HS-5 (cell line): ENCODE measurements around the gene COX6B1.
"Not testable (repeated sequence)": the region's sequence is repeated elsewhere in the genome, so short reads cannot be mapped to it uniquely, and the experiment has no call there.

ENCODE experiments used
- DNase-seq: peaks from one replicate; pipeline ENCODE4 v3.0.0-alpha.2; 2012; ENCODE audit warnings: low read depth

The COX6B1 gene

GRCh38 chr19:35636651-35637050 is 11.5 kb upstream of the COX6B1 start:
- DNase-seq, result no peak

- no peak for DNase-seq
These were observed 11.0 kb upstream of the COX6B1 start for GRCh38 chr19:35637165-35637564.

- DNase-seq, result no peak
These were observed 8.8 kb upstream of the COX6B1 start for GRCh38 chr19:35639321-35639639.

DNA sequence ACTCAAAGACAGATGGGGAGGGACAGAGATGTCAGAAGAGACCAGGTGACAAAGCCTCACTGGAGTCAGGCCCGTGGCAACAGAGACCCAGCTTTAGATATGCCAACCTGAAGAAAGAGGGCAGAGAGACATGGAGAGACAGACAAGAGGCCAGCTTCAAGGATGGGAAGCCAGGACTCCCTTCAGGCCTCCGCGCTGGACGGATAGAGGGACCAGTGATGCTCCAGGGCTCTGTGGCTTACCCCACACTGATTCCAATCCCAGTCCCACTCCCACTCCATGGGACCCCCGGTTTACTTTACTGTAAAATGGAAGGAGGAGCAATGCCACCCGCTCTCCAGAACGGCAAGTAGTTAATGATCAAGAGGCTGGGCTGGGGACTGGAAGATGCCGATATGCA is 8.3 kb upstream of the COX6B1 start:
- no peak for DNase-seq

GRCh38 chr19:35641515-35642151 is 6.5 kb upstream of the COX6B1 start, which contains the start of gene ETV2:
ETV2 (plus strand) TSS chr19:35641745; CDS start chr19:35642461, 716 bp downstream.
- DNase-seq, result no peak

DNA sequence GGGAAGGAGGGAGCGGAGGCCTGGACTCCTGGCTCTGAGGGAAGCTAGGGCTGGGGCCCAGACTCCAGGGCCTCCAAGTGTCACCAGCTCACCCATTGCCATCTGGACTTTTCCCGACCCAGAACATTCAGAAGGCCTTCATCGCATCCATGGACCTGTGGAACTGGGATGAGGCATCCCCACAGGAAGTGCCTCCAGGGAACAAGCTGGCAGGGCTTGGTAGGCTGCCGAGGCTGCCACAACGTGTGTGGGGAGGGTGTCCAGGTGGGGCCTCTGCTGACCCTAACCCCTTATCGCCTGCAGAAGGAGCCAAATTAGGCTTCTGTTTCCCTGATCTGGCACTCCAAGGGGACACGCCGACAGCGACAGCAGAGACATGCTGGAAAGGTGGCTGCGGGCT is 5.8 kb upstream of the COX6B1 start:
- DNase-seq, result no peak

DNA sequence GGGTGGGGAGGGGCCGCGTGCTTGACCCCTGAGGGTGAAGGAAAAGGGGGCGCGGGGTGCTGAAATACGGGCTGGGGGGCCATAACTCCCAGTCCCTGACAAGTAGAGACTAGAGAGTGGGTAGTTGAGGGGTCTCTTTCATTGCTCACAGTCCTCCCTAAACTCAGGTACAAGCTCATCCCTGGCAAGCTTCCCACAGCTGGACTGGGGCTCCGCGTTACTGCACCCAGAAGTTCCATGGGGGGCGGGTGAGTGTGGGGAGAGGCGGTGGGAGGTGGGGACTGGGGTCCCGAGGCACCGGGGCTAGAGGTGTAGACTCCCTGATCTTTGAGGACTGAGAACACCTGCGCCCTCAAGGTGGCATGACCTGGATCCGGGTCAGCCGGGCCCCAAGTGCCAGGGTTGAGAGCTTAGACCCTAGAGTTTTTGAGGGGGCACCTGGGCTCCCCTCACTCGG is 5.3 kb upstream of the COX6B1 start:
- DNase-seq, result no peak

GRCh38 chr19:35643255-35644205 is 4.6 kb upstream of the COX6B1 start:
- DNase-seq, result peak; percentile 69

DNA sequence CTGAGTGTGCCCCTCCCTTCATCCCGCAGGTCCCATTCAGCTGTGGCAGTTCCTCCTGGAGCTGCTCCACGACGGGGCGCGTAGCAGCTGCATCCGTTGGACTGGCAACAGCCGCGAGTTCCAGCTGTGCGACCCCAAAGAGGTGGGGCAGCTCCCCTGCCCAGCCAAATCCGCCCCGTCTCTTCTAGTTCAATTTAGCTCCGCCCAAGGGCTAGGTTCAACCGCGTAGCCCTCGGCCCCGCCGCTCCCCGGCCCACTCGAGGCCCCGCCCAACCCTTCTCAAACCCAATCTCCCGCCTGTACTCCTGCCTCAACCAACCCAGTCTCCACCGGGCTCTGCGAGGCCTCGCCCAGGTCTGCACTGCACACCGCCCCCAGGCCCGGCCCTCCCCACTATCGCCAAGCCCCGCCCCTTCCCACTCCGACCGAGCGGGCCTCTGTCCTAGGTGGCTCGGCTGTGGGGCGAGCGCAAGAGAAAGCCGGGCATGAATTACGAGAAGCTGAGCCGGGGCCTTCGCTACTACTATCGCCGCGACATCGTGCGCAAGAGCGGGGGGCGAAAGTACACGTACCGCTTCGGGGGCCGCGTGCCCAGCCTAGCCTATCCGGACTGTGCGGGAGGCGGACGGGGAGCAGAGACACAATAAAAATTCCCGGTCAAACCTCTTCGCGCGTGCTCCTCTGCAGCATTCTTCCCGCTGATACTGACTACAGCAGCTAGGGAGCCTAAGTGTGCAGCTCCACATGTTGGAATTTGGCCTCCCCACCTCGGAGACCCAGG is 3.7 kb upstream of the COX6B1 start:
- no peak for DNase-seq

GRCh38 chr19:35644987-35645679 is 3.0 kb upstream of the COX6B1 start:
- DNase-seq, result no peak

DNA sequence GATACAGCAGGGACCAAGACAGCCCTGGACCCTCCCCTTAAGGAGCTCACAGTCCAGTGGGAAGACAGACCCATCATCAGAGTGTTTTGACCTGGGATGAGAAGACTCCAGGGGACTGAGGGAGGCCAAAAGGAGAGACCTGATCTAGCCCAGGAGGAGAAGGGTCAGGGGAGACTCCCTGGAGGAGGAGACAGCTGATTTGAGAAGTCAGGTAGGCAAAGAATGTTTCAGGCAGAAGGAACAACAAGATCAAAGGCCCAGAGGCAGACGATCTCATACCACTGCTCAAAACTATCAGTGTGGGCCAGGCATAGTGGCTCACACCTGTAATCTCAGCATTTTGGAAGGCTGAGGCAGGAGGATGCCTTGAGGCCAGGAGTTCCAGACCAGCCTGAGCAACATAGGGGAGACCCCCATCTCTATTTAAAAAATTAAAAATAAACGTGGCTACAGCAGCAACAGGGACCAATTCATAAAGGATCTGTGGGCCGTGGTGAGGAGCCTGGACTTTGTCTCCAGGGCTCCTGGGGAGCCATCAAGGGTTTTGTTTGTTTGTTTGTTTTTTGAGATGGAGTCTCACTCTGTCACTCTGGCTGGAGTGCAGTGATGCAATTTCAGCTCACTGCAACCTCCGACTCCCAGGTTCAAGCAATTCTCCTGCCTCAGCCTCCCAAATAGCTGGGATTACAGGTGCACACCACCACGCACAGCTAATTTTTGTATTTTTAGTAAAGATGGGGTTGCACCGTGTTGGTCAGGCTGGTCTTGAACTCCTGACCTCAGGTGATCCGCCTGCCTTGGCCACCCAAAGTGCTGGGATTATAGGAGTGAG is 2.2 kb upstream of the COX6B1 start:
- DNase-seq, result no peak

DNA sequence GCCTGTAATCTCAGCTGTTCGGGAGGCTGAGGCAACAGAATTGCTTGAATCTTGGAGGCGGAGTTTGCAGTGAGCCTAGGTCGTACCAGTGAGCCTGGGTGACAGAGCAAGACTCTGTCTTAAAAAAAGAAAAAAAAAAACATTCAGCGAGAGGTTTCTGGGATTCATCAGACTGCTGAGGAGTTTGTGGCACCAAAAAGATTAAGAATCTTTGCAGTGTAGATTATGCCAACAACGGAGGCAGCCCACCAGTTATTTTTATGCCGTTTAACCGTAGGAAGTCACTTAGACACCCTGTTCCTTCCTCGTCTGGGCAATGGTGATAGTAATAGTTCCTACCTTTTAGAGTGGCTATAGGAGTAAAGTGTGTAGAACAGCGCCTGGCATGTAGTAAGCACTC is 2.5 kb downstream of the COX6B1 start:
- no peak for DNase-seq

- DNase-seq, result not testable (repeated sequence)
These were observed 6.7 kb downstream of the COX6B1 start for GRCh38 chr19:35654828-35655227.

DNA sequence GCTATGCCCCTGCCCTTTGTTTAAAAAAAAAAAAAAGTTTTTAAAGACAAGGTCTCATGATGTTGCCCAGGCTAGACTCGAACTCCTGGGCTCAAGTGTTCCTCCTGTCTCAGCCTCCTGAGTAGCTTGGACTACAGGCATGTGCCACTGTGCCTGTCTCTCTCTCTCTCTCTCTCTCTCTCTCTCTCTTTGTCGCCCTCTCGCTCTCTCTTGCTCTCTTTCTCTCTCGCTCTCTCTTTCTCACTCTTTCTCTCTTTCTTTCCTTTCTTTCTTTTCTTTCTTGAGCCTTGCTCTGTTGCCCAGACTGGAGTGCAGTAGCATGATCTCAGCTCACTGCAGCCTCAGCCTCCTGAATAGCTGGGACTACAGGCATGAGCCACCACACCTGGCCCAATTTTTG is 7.5 kb downstream of the COX6B1 start:
- DNase-seq, result no peak

DNA sequence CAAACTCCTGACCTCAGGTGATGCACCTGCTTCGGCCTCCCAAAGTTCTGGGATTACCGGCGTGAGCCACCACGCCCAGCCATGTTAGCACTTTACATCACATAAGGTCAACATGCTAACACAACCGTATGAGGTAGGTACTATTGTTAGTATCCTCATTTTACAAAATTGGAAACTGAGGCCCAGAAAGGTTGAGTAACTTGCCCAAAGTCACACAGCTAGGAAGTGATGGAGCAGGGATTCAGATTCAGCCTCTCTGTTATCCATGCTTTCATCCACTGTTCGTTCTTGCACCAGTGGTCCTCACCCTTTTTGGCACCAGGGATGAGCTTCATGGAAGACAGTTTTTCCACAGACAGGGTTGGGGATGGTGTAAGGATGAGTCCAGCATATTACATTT is 8.6 kb downstream of the COX6B1 start:
- DNase-seq, result no peak

DNA sequence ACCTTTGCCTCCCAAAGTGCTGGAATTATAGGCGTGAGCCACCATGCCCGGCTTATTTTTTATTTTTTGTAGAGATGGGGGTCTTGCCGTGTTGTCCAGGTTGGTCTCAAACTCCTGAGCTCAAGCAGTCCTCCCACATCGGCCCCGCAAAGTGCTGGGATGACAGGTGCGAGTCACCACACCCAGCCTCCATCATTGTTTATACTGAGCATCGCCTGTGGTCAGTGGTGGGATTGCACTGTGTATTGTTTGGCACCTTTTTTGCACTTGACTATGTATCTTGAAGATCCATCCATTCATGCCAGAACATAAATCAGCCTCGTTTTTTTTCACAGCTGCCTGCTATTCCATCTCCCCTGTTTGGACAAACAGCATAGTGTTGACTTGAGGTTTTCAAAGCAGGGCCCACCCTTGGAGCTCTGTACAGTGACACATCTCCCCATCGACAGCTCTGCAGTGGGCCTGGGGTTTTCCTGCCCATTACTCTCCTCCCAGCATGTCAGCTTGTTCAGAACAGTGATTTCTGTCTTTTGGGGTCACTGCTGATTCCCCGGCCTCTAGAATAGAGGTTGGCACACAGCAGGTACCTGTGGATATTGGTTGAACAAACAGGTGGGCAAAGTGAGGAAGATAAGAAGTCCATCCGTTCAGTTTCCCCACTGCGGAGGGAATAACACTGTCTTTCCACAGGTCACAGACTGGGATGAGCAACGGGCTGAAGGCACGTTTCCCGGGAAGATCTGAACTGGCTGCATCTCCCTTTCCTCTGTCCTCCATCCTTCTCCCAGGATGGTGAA is 10.0 kb downstream of the COX6B1 start:
- DNase-seq, result no peak

- no peak for DNase-seq
These were observed 13.8 kb downstream of the COX6B1 start for GRCh38 chr19:35661995-35662340.

- DNase-seq, result no peak
These were observed 15.9 kb downstream of the COX6B1 start for GRCh38 chr19:35663981-35664380.

GRCh38 chr19:35665157-35665556 is 17.0 kb downstream of the COX6B1 start:
- no peak for DNase-seq

- DNase-seq, result no peak
These were observed 17.5 kb downstream of the COX6B1 start for GRCh38 chr19:35665604-35666003.
